ENCODE results near the gene SEM1.
"Not testable (repeated sequence)": the region's sequence is repeated elsewhere in the genome, so short reads cannot be mapped to it uniquely, and the experiment has no call there.

The SEM1 gene

GRCh38 chr7:96701258-96701657, 8.4 kb downstream of the SEM1 start:
- no peak for DNase-seq (ENCODE audit: low read depth)

GRCh38 chr7:96700516-96700915, 9.1 kb downstream of the SEM1 start:
- DNase-seq (ENCODE audit: low read depth) = no peak

GRCh38 chr7:96699219-96699871, 10.3 kb downstream of the SEM1 start:
- DNase-seq (ENCODE audit: low read depth) = no peak

- DNase-seq (ENCODE audit: low read depth) = not testable (repeated sequence)
Observed at GRCh38 chr7:96698449-96698848, 11.2 kb downstream of the SEM1 start.

- no peak for DNase-seq (ENCODE audit: low read depth)
Observed at GRCh38 chr7:96697822-96698221, 11.8 kb downstream of the SEM1 start.

GRCh38 chr7:96695581-96695980, 14.1 kb downstream of the SEM1 start:
- DNase-seq (ENCODE audit: low read depth) = no peak

- no peak for DNase-seq (ENCODE audit: low read depth)
Observed at GRCh38 chr7:96694082-96694481, 15.6 kb downstream of the SEM1 start.

- DNase-seq (ENCODE audit: low read depth) = no peak
Observed at GRCh38 chr7:96691702-96692101, 17.9 kb downstream of the SEM1 start.

GRCh38 chr7:96689414-96689813, 20.2 kb downstream of the SEM1 start:
- DNase-seq (ENCODE audit: low read depth) = no peak

GRCh38 chr7:96686305-96686704, 23.3 kb downstream of the SEM1 start:
- no peak for DNase-seq (ENCODE audit: low read depth)

GRCh38 chr7:96685755-96686154, 23.9 kb downstream of the SEM1 start:
- DNase-seq (ENCODE audit: low read depth) = no peak

GRCh38 chr7:96685353-96685752, 24.3 kb downstream of the SEM1 start:
- no peak for DNase-seq (ENCODE audit: low read depth)

GRCh38 chr7:96679886-96680285, 29.8 kb downstream of the SEM1 start:
- no peak for DNase-seq (ENCODE audit: low read depth)

GRCh38 chr7:96676919-96677318, 32.7 kb downstream of the SEM1 start:
- no peak for DNase-seq (ENCODE audit: low read depth)

GRCh38 chr7:96675548-96675947, 34.1 kb downstream of the SEM1 start:
- no peak for DNase-seq (ENCODE audit: low read depth)

GRCh38 chr7:96674565-96674964, 35.1 kb downstream of the SEM1 start:
- DNase-seq (ENCODE audit: low read depth) = no peak

GRCh38 chr7:96671854-96672253, 37.8 kb downstream of the SEM1 start:
- no peak for DNase-seq (ENCODE audit: low read depth)

- DNase-seq (ENCODE audit: low read depth) = no peak
Observed at GRCh38 chr7:96670338-96671289, 39.0 kb downstream of the SEM1 start.

- DNase-seq (ENCODE audit: low read depth) = no peak
Observed at GRCh38 chr7:96669812-96670211, 39.8 kb downstream of the SEM1 start.

- no peak for DNase-seq (ENCODE audit: low read depth)
Observed at GRCh38 chr7:96667026-96667425, 42.6 kb downstream of the SEM1 start.

- no peak for DNase-seq (ENCODE audit: low read depth)
Observed at GRCh38 chr7:96665689-96666088, 44.0 kb downstream of the SEM1 start.

- no peak for DNase-seq (ENCODE audit: low read depth)
Observed at GRCh38 chr7:96664793-96665192, 44.9 kb downstream of the SEM1 start.

- DNase-seq (ENCODE audit: low read depth) = no peak
Observed at GRCh38 chr7:96663871-96664445, 45.7 kb downstream of the SEM1 start.

Data from stimulated activated CD8-positive, alpha-beta memory T cell treated with anti-CD3 and anti-CD28 coated beads, Interleukin-4, amount 100 ng/mL, for 24 hours (primary cell).